ENCODE results near the gene ENTPD1.

Gene ENTPD1

GRCh38 chr10:95815133-95815532 lies 59.2 kb downstream of the ENTPD1 start:
- ChIA-PET CTCF (no interaction called here), POLR2A (no interaction called here)

DNA sequence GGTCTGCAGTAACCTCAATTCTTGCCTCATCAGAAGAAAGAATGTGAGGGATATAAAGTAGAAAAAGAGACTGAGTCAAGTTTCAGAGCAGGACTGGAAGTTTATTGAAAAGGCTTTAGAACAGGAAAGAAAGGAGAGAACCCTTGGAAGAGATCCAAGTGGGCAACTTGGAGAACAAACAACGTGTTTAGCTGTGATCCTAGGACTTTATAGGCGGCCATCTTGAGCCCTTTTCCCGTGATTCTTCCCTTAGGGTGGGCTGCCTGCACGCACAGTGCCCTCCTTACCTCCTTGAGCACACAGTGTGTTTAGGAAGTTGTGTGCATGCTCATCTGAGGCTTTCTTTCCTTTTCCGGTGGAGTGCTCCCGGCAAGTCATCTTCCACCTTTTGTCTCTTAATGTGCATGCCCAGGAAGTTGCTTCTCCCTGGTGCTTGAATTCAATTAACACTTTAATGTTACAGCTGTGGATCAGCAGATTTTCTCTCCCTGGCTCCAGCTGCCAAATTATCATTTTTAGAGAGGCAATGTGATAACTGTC lies 59.8 kb downstream of the ENTPD1 start:
- Histone ChIP-seq H3K36me3 (ENCODE audit: control insufficient read depth in 2 of 2, insufficient read depth in 1 of 2, low read length in 2 of 2) (no peaks in the 10 kb centered on the region), H3K4me1 (ENCODE audit: control insufficient read depth, insufficient read depth, low read length) (no peaks in the 10 kb centered on the region), H3K9me3 (ENCODE audit: control insufficient read depth, insufficient read depth, low read depth, low read length) (no peaks in the 10 kb centered on the region), H3K4me3 (ENCODE audit: low read depth, low read length) (no peak overlapping the region), H3K27ac (ENCODE audit: extremely low read depth, low read depth, low read length) (no peak overlapping the region)
- TF ChIP-seq ZNF596 (tag by site-specific recombination; IDR thresholded peaks at IDR 0.05) (no peak), ZFHX2 (tag by site-specific recombination; conservative IDR thresholded peaks at IDR 0.05) (no peak), ZNF16 (tag by site-specific recombination; IDR thresholded peaks at IDR 0.05; ENCODE audit: low read depth) (no peak), HOXA7 (CRISPR knock-in tag; IDR thresholded peaks at IDR 0.05; ENCODE audit: borderline replicate concordance) (no peak), ZNF174 (tag by site-specific recombination; IDR thresholded peaks at IDR 0.05) (no peak), ZIC2 (tag by site-specific recombination; IDR thresholded peaks at IDR 0.05) (no peak), PATZ1 (tag by site-specific recombination; IDR thresholded peaks at IDR 0.05) (no peak), HOXC10 (CRISPR knock-in tag; IDR thresholded peaks at IDR 0.05) (no peak)
- TF ChIP-seq, protein P1, sequence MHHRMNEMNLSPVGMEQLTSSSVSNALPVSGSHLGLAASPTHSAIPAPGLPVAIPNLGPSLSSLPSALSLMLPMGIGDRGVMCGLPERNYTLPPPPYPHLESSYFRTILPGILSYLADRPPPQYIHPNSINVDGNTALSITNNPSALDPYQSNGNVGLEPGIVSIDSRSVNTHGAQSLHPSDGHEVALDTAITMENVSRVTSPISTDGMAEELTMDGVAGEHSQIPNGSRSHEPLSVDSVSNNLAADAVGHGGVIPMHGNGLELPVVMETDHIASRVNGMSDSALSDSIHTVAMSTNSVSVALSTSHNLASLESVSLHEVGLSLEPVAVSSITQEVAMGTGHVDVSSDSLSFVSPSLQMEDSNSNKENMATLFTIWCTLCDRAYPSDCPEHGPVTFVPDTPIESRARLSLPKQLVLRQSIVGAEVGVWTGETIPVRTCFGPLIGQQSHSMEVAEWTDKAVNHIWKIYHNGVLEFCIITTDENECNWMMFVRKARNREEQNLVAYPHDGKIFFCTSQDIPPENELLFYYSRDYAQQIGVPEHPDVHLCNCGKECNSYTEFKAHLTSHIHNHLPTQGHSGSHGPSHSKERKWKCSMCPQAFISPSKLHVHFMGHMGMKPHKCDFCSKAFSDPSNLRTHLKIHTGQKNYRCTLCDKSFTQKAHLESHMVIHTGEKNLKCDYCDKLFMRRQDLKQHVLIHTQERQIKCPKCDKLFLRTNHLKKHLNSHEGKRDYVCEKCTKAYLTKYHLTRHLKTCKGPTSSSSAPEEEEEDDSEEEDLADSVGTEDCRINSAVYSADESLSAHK (tag by site-specific recombination; IDR thresholded peaks at IDR 0.05), result no peak
- ChIA-PET CTCF (interaction anchor here (0.6 kb wide), 1 partner anchor 1458 kb away, joined by 3 read pairs; no protein-coding TSS in a partner anchor), POLR2A (no interaction called here)

More at GRCh38 chr10:95815133-95815532, 59.2 kb downstream of the ENTPD1 start:
- TF ChIP-seq PRDM6 (tag by site-specific recombination; IDR thresholded peaks at IDR 0.05), result no peak
- TF ChIP-seq ZFP3 (tag by site-specific recombination; IDR thresholded peaks at IDR 0.05; ENCODE audit: low read depth), result no peak
- TF ChIP-seq ZNF549 (tag by site-specific recombination; IDR thresholded peaks at IDR 0.05), result no peak
- TF ChIP-seq HOXD13 (CRISPR knock-in tag; IDR thresholded peaks at IDR 0.05; ENCODE audit: borderline replicate concordance), result no peak
- TF ChIP-seq KLF9 (tag by site-specific recombination; IDR thresholded peaks at IDR 0.05; ENCODE audit: low read depth), result no peak
- no peak for TF ChIP-seq CTCF (tag by site-specific recombination; IDR thresholded peaks at IDR 0.05)
- TF ChIP-seq SALL2 (tag by site-specific recombination; IDR thresholded peaks at IDR 0.05; ENCODE audit: borderline replicate concordance), result no peak
- no peak for TF ChIP-seq ZNF555 (tag by site-specific recombination; conservative IDR thresholded peaks at IDR 0.05)
- Histone ChIP-seq H3K9me3 (ENCODE audit: control insufficient read depth, insufficient read depth, low read depth, low read length) (no peaks in the 10 kb centered on the region), H3K27ac (ENCODE audit: extremely low read depth, low read depth, low read length) (no peak overlapping the region), H3K4me1 (ENCODE audit: control insufficient read depth, insufficient read depth, low read length) (no peaks in the 10 kb centered on the region), H3K4me3 (ENCODE audit: low read depth, low read length) (no peak overlapping the region), H3K36me3 (ENCODE audit: control insufficient read depth in 2 of 2, insufficient read depth in 1 of 2, low read length in 2 of 2) (no peaks in the 10 kb centered on the region)

All from HEK293 (cell line).